HG03045 (cell line): Measurements from ENCODE around the gene CUTA.
A peak's percentile ranks its signal among the peaks of the same experiment; 100 is the strongest.
"Not testable (repeated sequence)": the region's sequence is repeated elsewhere in the genome, so short reads cannot be mapped to it uniquely, and the experiment has no call there.

ENCODE experiments used
- ATAC-seq: cut with Tn5 transposase; IDR thresholded peaks from one replicate; pipeline ENCODE4 v1.9.1; 2021; ENCODE audit warnings: mild to moderate bottlenecking, moderate library complexity; ENCODE audit not compliant: unreplicated experiment

CUTA gene

GRCh38 chr6:33407132-33407718 is 10.7 kb downstream of the CUTA start:
- no peak for ATAC-seq

GRCh38 chr6:33406126-33406525 is 11.8 kb downstream of the CUTA start:
- no peak for ATAC-seq

- no peak for ATAC-seq
Observed at GRCh38 chr6:33405386-33405940, 12.4 kb downstream of the CUTA start.

GRCh38 chr6:33404884-33405283 is 13.0 kb downstream of the CUTA start:
- no peak for ATAC-seq

DNA sequence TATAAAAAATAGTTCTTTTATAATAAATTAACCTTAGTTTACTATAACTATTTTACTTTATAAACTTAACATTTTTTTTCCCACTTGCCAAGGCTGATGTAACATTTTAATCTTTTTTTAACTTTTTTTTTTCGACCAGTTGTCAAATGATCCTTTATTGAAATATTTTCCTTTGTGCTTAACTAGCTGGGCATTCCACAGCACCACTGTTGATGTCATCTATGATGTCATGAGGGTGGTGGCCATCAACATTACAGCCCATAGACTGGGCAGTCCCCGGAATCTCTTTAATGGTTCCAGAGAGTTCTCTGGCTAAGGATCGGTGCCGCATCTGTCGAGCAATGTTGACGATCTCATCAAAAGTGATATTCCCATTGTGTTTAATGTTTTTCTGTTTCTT is 18.0 kb downstream of the CUTA start:
- ATAC-seq: not testable (repeated sequence)

GRCh38 chr6:33398601-33399000 is 19.3 kb downstream of the CUTA start:
- not testable (repeated sequence) for ATAC-seq

DNA sequence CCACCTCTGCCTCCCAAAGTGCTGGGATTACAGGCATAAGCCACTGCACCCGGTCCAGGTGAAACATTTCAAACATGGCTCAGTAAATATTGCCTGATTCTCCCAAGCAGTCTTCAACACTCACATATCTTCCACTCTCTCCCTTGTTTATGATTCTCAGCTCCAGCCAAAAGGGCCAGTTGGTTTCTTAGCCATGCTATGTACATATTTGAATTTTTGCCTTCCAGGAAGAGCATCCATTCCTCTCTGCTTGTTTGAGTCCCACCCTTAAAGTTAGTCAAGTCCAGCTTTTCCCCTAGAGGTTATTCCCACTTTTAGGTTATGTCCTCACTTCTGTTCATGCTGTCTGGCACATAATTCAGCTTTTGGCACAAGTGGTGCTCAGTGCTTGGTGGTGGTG is 20.4 kb downstream of the CUTA start:
- no peak for ATAC-seq

GRCh38 chr6:33392979-33393378 is 24.9 kb downstream of the CUTA start:
- ATAC-seq: no peak

DNA sequence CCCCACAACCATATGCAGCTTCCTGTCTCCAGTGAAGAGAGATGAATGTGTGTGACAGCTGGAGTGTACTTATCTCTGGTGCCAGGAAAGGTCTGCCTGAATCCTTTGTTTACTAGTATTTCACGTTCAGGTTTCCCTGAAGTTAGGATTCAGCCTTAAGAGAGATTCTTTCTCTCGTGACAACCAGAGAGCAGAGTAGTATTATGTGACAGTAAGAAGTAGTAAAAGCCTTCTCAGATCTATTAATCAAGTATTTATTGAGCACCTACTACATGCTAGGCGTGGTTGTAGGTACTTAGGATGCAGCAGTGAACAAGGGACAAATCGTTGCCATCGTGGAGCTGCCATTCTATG is 25.3 kb downstream of the CUTA start:
- ATAC-seq: no peak

DNA sequence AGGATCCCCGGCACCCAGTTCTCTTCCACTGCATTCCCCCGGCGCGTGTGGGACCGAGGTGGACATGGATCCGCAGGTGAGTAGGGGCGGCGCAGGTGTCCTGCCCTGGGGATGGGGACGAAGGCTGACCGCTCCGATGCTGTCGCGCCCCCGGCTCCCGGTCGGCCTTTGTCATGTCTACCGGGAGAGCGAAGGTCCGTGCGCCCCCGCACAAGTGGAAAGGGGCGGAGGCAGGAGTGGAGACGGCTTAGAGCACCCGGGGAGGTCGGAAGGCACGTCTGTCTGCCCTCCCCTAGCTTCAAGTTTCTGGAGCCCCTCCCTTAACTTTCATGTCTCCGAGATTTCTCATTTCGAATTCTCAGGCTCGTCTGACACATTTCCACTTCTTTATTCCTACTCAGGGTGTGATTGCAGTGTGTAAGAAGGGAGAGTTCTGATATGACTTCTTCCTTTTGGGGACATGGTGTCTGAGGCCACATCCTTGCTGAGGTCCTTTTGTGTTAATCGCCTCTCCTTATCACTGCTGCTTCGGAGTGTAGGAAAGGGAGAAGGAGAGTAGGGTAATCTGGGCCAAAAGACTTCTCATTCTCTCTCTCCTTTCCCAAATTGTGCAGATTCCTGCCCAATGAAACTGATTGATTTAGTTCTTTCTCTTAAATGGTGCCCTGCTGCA is 25.8 kb downstream of the CUTA start:
- peak; percentile 20 for ATAC-seq

DNA sequence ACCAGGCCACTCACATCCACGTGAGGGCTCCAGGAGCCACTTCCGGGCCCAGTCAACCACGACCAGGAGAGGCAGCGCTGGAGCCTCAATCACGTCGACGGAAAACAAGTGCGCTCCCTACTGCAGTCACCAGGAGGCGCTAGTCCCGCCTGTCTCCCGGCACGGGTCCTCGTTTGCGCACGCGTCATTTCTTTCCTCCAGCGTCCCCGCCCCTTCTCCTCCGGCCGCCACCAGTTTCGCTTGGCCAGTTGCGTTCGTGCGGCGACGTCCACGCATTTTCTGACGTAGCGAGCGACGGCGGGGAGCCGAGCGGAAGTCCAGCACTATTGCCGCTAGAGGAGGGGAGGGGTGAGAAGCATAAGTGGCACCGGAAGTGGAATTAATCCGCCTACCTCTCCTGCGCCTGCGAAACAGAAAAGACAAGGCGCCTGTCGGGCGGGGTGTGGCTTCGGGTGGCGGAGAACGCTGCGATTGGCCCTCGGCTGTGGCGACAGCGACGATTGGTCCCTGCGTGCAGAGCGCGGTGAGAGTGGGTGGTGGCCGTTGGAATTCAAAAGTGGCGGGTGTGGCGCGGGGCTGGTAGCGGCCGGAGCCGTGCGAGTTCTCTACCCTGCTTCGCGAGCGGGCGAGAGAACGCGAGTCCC is 26.5 kb downstream of the CUTA start, which contains the start of gene KIFC1:
Gene KIFC1 (plus strand): TSS at position 546 of the 644 bp plus-strand sequence. CDS start 163 bp downstream, outside the sequence.
- peak; percentile 90 for ATAC-seq

GRCh38 chr6:33390767-33391277 is 27.1 kb downstream of the CUTA start:
- no peak for ATAC-seq

- no peak for ATAC-seq
Observed at GRCh38 chr6:33390173-33390572, 27.7 kb downstream of the CUTA start.

DNA sequence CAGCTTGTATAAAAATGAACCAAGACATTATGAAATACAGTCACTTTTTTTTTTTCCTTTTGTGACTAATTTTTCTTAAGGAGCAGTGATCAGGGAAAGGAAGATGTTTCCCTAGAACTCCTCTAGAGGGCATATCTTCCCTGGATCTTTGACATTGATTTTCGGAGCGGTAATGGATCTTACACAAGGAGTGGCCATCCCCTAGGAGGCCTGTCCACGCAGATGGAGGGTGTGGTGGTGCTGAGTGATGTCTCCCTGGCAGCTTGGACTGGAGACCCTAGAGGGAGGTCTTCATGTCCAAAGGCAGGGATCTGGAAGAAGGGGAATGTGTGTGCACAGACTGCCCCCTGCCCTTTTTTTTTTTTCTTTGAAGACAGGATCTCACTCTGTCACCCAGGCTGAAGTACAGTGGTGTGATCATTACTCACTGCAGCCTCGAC is 33.3 kb downstream of the CUTA start:
- no peak for ATAC-seq

DNA sequence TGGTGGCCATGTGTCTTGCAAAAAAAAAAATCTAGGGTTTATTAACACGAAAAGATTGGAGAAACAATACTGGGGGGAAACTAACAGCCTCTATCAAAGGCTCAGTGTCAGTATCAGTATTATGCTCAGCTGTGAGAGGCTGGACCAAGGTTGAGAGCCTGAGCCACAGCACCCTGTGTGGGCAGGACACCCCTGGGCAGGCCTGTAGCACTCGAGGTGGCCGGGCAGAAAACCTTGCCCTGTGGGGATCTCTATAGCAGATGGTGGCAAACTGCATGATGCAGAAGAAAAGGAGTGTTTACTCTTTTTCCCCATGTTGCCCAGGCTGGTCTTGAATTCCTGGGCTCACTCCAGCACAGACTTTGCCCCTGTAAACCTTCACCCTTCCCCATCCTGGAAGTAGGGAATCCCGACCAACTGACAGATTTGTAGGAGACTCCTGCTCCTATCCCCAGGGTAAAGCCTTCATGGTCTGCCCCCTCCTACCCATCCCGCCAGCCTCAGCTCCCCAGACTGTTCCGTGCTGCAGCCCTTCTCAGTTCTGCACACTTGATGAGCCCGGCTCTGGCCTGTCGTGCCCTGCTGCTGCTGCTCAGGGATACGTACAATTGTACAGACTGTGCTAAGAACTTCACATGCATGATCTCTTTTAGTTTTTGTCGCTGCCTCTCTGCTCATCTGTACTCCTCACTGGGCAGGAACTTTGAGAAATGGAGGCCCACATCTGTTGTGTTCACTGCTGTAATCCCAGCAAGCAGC is 34.3 kb downstream of the CUTA start:
- no peak for ATAC-seq

- ATAC-seq: no peak
Observed at GRCh38 chr6:33380272-33380981, 37.5 kb downstream of the CUTA start.

GRCh38 chr6:33379184-33379583 is 38.7 kb downstream of the CUTA start:
- ATAC-seq: not testable (repeated sequence)

DNA sequence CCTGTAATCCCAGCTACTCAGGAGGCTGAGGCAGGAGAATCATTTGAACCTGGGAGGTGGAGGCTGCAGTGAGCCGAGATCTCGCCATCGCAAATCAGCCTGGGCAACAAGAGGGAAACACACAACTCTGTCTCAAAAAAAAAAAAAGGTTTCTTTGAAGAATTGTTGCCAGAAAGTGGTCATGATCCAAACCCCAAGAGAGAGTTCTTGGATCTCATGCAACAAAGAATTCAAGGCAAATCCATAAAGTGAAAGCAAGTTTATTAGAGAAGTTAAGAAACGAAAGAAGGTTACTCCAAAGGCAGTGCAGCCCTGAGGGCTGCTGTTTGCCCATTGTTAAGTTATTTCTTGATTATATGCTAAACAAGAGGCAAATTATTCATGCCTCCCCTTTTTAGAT is 40.7 kb downstream of the CUTA start:
- no peak for ATAC-seq

DNA sequence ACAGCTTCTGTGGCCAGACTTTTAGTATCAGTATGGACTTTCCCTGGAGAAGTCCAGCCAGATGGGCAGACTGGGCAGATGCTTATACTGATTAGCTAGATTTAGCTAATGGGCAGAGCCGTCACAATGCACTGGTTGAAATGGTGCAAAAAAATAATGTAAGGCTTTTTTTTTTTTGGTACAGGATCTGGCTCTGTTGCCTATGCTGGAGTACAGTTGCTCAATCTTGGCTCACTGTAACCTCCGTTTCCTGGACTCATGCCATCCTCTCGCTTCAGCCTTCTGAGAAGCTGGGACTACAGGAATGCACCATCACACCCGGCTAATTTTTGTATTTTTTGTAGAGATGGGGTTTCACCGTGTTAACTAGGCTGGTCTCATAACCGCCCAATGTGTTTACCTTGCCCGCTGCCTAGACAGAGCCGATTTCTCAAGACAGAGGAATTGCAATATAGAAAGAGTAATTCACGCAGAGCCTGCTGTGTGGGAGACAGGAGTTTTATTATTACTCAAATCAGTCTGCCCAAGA is 42.7 kb downstream of the CUTA start:
- ATAC-seq: no peak
